Neural crest cell (in vitro differentiated cells): ENCODE results near the gene CCDC12. TPM values are rescaled to one million over a fixed set of nuclear protein-coding genes. Genes with fewer than 3 reads are reported as not detected.

Source experiments
- DNase-seq: peaks from one replicate; pipeline ENCODE4 v3.0.0; 2021; ENCODE audit warnings: low read depth, mixed read lengths, low spot score
- H3K27ac Mint-ChIP-seq: one replicate; pipeline ENCODE4 v1.8.0; 2021; ENCODE audit warnings: mild to moderate bottlenecking, mixed read lengths; ENCODE audit not compliant: unreplicated experiment
- H3K27me3 Mint-ChIP-seq: 2 replicates; pipeline ENCODE4 v1.8.0; 2021; ENCODE audit warnings: low read depth, mild to moderate bottlenecking, mixed read lengths
- H3K36me3 Mint-ChIP-seq: 2 replicates; pipeline ENCODE4 v1.8.0; 2021; ENCODE audit warnings: low read depth, mild to moderate bottlenecking, mixed read lengths
- H3K4me1 Mint-ChIP-seq: 2 replicates; pipeline ENCODE4 v1.8.0; 2021; ENCODE audit warnings: mixed read lengths
- H3K4me3 Mint-ChIP-seq: one replicate; pipeline ENCODE4 v1.8.0; 2021; ENCODE audit warnings: mild to moderate bottlenecking, mixed read lengths
- H3K9me3 Mint-ChIP-seq: 2 replicates; pipeline ENCODE4 v1.8.0; 2021; ENCODE audit warnings: mixed read lengths
- CTCF ChIP-seq: fragments of 200-600 bp; sonication (generic); conservative IDR thresholded peaks from 2 replicates; pipeline ENCODE4 v1.5.0; 2021; ENCODE audit warnings: antibody characterized with exemption, mild to moderate bottlenecking
- total RNA-seq: library from RNA; stranded (reverse); gene quantifications from 2 replicates; pipeline ENCODE4 v1.2.1, GENCODE V29; 2021

The CCDC12 gene
- total RNA-seq, 1 donor from 2014 or later: 54.3 TPM

DNA sequence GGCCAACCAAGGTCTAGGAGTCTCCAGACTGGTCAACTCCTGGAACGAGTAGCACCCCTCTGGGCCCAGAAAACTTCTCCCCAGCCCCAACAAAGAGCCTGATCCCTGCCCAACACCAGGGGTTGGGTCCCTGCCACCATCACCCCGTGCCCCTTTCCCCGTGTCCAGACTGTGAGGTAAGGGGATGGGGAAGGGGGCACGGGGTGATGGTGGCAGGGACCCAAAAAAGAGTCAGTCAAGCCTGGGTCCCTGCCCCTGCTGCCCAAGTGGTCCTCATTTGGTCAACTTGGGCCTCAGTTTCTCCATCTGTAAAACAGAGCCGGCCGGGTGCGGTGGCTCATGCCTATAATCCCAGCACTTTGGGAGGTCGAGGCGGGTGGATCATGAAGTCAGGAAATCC lies 1.8 kb upstream of the CCDC12 start:
- no peak for DNase-seq
- H3K4me3 Mint-ChIP-seq: peak overlapping the region; percentile 100
- H3K9me3 Mint-ChIP-seq: no peaks in the 10 kb centered on the region
- no peaks in the 10 kb centered on the region for H3K27me3 Mint-ChIP-seq
- peaks cover 2% of the 10 kb centered on the region for H3K36me3 Mint-ChIP-seq
- H3K4me1 Mint-ChIP-seq: peaks cover 44% of the 10 kb centered on the region
- H3K27ac Mint-ChIP-seq: no peak overlapping the region
- TF ChIP-seq CTCF: no peak

GRCh38 chr3:46977811-46978195 lies 1.3 kb upstream of the CCDC12 start:
- Mint-ChIP-seq H3K27ac (no peak overlapping the region), H3K9me3 (no peaks in the 10 kb centered on the region), H3K4me1 (peaks cover 44% of the 10 kb centered on the region), H3K27me3 (no peaks in the 10 kb centered on the region), H3K4me3 (peak overlapping the region; percentile 100), H3K36me3 (peaks cover 2% of the 10 kb centered on the region)
- no peak for DNase-seq
- TF ChIP-seq CTCF: no peak

DNA sequence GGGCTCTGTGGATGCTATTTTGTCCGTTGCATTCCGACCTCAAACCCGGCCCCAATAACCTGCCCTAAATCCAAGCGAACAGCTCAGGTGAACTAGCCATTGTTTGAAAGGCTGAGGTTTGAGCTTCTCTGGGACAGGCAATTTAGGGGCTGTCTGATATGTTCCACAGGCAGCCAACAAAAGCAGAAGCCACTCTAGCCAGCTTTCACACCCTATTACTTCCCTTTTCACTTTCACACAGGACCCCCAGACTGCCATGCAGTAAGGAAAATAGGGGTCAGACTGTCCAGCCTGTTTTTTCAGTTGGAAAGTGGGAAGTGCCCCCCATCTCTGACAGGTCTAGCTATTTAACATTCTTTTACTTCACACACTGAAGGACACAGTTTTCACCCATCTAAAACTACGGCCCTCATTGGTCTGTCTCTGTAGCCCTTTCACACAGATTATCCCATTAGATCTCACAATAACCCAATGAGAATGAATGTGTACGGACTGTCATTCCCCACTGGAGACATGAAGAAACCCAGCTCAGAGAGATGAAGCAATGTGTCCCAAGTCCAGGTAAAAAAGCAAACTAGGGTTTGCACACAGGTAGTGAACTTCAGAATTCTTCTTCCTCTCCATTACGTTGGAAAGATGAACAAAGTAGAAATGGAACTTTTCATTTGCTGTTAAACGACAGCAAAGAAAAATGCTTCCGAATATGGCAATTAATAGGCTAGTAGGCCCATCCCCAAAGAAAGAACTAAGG lies 1.9 kb downstream of the CCDC12 start:
- peak overlapping the region; percentile 100 for H3K4me3 Mint-ChIP-seq
- H3K9me3 Mint-ChIP-seq: no peaks in the 10 kb centered on the region
- no peaks in the 10 kb centered on the region for H3K27me3 Mint-ChIP-seq
- H3K36me3 Mint-ChIP-seq: peaks cover 2% of the 10 kb centered on the region
- DNase-seq: no peak
- no peak overlapping the region for H3K27ac Mint-ChIP-seq
- peaks cover 51% of the 10 kb centered on the region for H3K4me1 Mint-ChIP-seq
- no peak for TF ChIP-seq CTCF

DNA sequence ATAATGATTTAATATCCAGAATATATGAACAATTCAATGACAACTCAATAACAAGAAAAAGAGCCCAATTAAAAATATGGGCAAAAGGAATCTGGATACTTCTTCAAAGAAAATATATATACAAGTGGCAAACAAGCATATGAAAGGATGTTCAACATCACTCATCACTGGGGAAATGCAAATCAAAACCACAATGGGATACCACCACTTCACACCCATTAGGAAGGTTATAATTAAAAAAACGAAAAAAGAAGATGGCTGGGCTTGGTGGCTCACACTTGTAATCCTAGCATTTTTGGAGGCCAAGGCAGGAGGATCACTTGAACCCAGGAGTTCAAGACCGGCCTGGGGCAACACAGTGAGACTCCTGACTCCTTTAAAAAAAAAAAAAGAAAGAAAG lies 4.1 kb downstream of the CCDC12 start:
- H3K27ac Mint-ChIP-seq: no peak overlapping the region
- H3K4me3 Mint-ChIP-seq: peak overlapping the region; percentile 77
- TF ChIP-seq CTCF: no peak
- peaks cover 4% of the 10 kb centered on the region for H3K36me3 Mint-ChIP-seq
- no peak for DNase-seq
- H3K27me3 Mint-ChIP-seq: no peaks in the 10 kb centered on the region
- H3K4me1 Mint-ChIP-seq: peaks cover 38% of the 10 kb centered on the region
- H3K9me3 Mint-ChIP-seq: no peaks in the 10 kb centered on the region

DNA sequence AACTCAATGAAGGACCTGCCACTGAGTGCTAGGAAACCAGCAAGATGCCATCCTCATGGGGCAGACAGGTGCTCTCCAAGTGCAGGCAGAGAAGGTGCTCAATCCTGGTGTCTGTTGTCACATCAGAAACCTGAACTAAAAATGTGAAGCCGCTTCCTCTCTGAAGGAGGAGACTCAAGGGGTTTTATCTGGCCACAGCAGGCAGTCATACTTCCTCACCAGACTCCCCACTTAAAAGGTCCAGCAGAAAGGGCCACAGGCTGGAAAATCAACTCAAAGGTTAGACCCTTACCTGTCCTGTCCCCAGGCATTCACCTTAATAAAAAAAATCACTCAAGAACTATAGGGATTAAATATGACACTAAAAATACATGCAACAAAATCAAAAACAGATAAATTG lies 4.8 kb downstream of the CCDC12 start:
- DNase-seq: no peak
- Mint-ChIP-seq H3K27me3 (no peaks in the 10 kb centered on the region), H3K9me3 (no peaks in the 10 kb centered on the region), H3K4me3 (no peak overlapping the region), H3K27ac (no peak overlapping the region), H3K4me1 (peaks cover 31% of the 10 kb centered on the region), H3K36me3 (peaks cover 6% of the 10 kb centered on the region)
- TF ChIP-seq CTCF: no peak
